ENCODE measurements around the gene NEURL3. TPM values are rescaled to one million over a fixed set of nuclear protein-coding genes. Genes with fewer than 3 reads are reported as not detected.
"Not testable (repeated sequence)": the region's sequence is repeated elsewhere in the genome, so short reads cannot be mapped to it uniquely, and the experiment has no call there.

NEURL3 gene, protein sequence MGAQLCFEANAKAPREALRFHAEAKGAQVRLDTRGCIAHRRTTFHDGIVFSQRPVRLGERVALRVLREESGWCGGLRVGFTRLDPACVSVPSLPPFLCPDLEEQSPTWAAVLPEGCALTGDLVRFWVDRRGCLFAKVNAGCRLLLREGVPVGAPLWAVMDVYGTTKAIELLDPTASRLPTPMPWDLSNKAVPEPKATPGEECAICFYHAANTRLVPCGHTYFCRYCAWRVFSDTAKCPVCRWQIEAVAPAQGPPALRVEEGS
- total RNA-seq, result 0.13 TPM in 1 of 3 replicates, not detected in the others

DNA sequence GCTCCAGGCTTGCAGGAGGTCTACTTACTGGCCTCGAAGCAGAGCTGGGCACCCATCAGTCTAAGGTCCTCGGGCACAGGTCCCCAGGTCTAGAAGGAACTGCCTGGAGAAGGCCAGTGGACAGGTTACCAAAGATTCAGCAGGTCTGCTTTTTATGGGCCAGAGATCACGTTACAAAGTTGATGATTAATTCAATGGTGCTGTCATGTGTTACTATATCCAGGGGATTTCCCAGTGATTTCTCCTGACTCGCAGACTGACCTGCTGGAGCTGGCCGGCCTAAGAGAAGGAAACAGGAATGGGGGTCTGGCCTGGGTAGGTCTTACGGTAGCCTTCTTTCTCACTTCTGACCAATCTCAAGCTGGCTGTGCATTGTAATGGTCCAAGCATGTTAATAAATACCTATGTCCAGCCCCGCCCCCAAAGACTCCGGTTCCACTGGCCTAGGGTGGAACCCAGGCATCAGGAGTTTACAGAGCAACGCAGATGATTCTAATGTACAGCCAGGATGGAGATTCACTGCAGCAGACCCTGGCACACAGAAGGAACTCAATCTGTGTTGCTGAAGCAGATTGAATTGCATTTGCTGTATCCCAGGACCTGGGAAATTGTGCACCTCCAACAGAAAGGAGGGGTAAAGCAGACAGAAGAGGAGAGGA, at the start of gene NEURL3:
TSS of gene NEURL3 (minus strand) at position 127 of the 659 bp plus-strand sequence. CDS start at position 56, 71 bp downstream.
- TF ChIP-seq, protein P1, sequence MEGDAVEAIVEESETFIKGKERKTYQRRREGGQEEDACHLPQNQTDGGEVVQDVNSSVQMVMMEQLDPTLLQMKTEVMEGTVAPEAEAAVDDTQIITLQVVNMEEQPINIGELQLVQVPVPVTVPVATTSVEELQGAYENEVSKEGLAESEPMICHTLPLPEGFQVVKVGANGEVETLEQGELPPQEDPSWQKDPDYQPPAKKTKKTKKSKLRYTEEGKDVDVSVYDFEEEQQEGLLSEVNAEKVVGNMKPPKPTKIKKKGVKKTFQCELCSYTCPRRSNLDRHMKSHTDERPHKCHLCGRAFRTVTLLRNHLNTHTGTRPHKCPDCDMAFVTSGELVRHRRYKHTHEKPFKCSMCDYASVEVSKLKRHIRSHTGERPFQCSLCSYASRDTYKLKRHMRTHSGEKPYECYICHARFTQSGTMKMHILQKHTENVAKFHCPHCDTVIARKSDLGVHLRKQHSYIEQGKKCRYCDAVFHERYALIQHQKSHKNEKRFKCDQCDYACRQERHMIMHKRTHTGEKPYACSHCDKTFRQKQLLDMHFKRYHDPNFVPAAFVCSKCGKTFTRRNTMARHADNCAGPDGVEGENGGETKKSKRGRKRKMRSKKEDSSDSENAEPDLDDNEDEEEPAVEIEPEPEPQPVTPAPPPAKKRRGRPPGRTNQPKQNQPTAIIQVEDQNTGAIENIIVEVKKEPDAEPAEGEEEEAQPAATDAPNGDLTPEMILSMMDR (IDR thresholded peaks at IDR 0.05; ENCODE audit: unreplicated experiment), result no peak
- H3K27ac Mint-ChIP-seq, result peak within 1 kb of the TSS; percentile 72
- H3K27me3 Mint-ChIP-seq (ENCODE audit: low read depth), result peaks cover 13% of the 10 kb centered on the region
- no peaks in the 10 kb centered on the region for H3K36me3 Mint-ChIP-seq
- DNase-seq (ENCODE audit: low spot score in 2 of 2, unreplicated experiment in 2 of 2), result no peak
- H3K9me3 Mint-ChIP-seq, result no peaks in the 10 kb centered on the region
- H3K4me1 Mint-ChIP-seq, result peaks cover 28% of the 10 kb centered on the region
- no peak within 1 kb of the TSS for H3K4me3 Mint-ChIP-seq

DNA sequence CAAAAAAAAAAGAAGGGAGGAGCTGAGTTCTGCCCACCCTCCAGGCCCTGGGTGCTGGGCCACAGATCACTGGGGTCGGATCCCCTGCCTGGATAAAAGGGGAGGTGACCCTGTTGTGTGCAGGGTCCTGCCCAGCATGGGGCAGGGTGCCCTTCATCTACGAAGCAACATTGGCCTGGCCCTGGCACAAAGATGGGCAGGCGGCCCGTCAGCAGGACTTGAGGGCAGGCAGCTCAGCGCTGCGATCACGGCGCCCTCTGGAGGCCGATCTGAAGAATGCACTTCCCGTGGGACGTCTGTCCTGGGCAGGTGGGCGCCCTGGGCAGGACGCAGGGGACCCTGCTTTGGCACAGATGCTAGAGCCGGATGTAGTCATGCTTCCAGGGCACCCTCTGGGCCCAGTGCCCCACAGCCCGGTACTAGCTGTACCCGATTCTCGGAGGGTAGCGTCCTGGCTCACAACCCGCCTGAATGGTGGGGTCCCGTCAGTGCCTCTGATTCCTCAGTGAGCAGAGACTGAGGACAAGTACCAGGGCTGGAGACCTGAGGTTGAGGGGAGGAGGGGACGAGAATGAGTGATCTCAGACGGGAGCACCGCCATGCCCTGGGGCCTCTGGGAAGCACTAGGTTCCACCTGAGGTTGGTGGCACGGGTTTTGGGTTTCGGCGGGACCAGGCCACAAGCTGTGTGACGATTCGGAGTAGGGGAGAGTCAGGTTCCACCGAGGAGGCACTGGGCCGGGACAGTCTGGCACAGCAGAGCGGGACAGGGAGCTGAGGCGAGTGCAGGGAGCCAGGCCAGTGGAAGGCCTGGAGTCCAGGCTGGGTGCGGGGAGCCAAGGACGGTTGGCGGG, 49.4 kb upstream of the NEURL3 start:
- no peaks in the 10 kb centered on the region for H3K36me3 Mint-ChIP-seq
- no peaks in the 10 kb centered on the region for H3K9me3 Mint-ChIP-seq
- TF ChIP-seq, protein P1 (IDR thresholded peaks at IDR 0.05; ENCODE audit: unreplicated experiment), result peak; percentile 93
- no peaks in the 10 kb centered on the region for H3K4me1 Mint-ChIP-seq
- no peaks in the 10 kb centered on the region for H3K27me3 Mint-ChIP-seq (ENCODE audit: low read depth)
- peak in 1 of 2 experiments; percentile 74 for DNase-seq (ENCODE audit: low spot score in 2 of 2, unreplicated experiment in 2 of 2)
- no peak overlapping the region for H3K4me3 Mint-ChIP-seq
- H3K27ac Mint-ChIP-seq, result no peak overlapping the region

DNA sequence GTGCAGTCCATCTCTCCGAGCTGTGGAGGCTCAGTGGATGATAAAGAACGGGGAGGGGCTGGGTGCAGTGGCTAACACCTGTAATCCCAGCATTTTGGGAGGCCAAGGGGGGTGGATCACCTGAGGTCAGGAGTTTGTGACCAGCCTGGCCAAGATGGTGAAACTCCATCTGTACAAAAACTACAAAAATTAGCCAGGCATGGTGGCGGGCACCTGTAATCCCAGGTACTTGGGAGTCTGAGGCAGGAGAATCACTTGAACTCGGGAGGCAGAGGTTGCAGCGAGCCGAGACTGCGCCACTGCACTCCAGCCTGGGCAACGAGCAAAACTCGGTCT, 48.8 kb upstream of the NEURL3 start:
- not testable (repeated sequence) for H3K27ac Mint-ChIP-seq; H3K4me1 Mint-ChIP-seq; H3K27me3 Mint-ChIP-seq (ENCODE audit: low read depth); H3K4me3 Mint-ChIP-seq; H3K9me3 Mint-ChIP-seq; H3K36me3 Mint-ChIP-seq
- DNase-seq (ENCODE audit: low spot score in 2 of 2, unreplicated experiment in 2 of 2), result peak in 1 of 2 experiments; percentile 2

DNA sequence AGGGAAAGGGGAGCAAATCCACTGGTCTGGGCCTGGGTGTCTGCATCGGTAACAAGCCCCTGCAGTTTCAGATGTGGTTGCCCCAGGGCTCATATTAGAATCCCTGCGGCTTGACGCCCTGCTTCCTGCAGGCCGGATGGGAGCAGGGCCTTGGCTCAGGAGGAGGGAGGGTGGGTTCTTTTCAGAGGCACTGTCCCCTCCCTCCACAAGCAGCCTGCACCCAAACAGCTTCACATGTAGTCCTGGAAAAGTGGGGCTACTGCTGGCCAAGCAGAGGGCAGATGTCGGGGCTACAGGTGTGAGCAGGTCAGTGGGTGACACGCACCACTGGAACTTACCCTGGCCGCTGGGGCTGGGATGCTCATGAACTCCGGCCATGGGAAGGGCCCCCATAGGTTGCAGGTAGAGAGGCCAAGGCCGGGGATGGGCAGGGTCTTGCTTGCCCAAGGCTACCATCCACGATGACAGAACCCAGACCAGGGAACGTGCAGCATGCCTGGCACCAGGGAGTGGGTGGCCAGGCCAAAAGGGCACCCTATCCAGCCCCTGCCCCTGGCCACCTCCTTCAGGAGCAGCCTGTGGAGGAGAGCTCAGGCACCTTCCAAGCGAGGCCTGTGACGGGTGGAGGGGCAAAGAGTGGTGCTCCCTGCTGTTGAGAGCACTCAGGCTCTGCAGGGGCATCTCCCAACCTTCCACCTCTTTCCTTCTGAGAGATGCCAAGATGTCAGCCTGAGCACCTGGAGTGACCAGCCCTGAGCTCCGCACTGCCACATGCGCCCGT, 48.2 kb upstream of the NEURL3 start:
- Mint-ChIP-seq H3K27ac (no peak overlapping the region), H3K36me3 (no peaks in the 10 kb centered on the region), H3K4me1 (no peaks in the 10 kb centered on the region), H3K4me3 (no peak overlapping the region), H3K9me3 (no peaks in the 10 kb centered on the region), H3K27me3 (ENCODE audit: low read depth) (no peaks in the 10 kb centered on the region)
- TF ChIP-seq, protein P1 (IDR thresholded peaks at IDR 0.05; ENCODE audit: unreplicated experiment), result no peak
- DNase-seq (ENCODE audit: low spot score in 2 of 2, unreplicated experiment in 2 of 2), result peak in 1 of 2 experiments; percentile 12

DNA sequence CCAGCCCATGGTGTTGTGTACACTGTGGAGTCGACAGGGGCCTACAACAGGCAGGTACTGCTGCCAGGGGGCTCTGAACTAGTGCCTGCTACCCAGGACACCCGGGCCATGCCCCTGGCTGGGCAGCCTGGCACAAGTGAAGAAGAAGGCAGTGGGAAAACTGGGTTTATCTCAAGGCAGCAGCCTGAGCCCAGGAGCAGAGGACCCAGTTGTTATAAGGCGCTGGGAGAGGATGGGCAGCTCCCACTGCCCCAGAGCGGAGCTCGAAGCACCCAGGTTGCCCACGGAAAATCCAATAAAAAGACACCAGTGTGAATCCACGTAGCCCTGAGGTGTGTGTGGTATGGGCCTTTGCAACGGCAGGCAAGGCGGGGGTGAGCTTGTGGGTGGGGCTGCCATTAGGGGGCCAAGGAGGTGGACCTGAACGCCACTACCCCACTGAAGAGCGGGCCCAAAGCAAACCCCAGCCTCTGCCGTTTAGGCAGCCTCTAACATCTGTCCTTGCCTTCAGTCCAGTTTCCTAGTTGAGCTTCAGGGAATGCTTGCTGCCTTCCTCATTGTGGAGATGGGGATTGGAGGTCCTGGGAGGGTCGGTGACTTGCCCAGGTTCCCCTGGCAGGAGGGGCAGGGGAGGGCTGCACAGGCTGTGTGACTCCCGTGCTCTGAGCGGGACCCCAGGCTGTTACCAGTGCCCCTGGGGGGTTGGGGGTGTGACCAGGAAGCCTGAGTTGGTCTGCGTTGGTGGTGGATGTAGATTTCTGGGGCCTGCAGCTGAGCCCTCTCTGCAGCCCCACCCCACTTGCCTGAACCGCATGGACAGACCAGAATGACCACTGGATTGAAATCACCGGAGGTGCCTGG, 47.4 kb upstream of the NEURL3 start:
- no peak overlapping the region for H3K4me3 Mint-ChIP-seq
- peak in 1 of 2 experiments; percentile 13 for DNase-seq (ENCODE audit: low spot score in 2 of 2, unreplicated experiment in 2 of 2)
- H3K36me3 Mint-ChIP-seq, result no peaks in the 10 kb centered on the region
- H3K4me1 Mint-ChIP-seq, result peaks cover 5% of the 10 kb centered on the region
- TF ChIP-seq, protein P1 (IDR thresholded peaks at IDR 0.05; ENCODE audit: unreplicated experiment), result no peak
- H3K9me3 Mint-ChIP-seq, result no peaks in the 10 kb centered on the region
- no peaks in the 10 kb centered on the region for H3K27me3 Mint-ChIP-seq (ENCODE audit: low read depth)
- no peak overlapping the region for H3K27ac Mint-ChIP-seq

Measured in mesothelial cell of epicardium (in vitro differentiated cells).